ENCODE results near the gene KRT6A. TPM values are rescaled to one million over a fixed set of nuclear protein-coding genes. Genes with fewer than 3 reads are reported as not detected.

KRT6A gene
- under 1 TPM in 1 of 5 donors, not detected in 4; 0.20 TPM for polyA plus RNA-seq (ENCODE audit: insufficient read depth in 1 of 5, insufficient read length in 5 of 5, low replicate concordance in 1 of 5)
- long read RNA-seq, donor 1: 0 reads
- long read RNA-seq, donor 2: 0 reads
- long read RNA-seq, donor 3: 0 reads
- long read RNA-seq, donor 4: 0 reads
- long read RNA-seq, donor 5: 0 reads
- long read RNA-seq, donor 6: 0 reads
- long read RNA-seq, donor 7, partial matches to known transcripts: 0 of 1 reads
- long read RNA-seq, donor 7, other reads (novel, unspliced or antisense): 0 of 1 reads
- long read RNA-seq, donor 8: 0 reads

- no peak for DNase-seq
These were observed at the start of gene KRT6A for GRCh38 chr12:52493172-52493571. Gene KRT6A (minus strand): TSS chr12:52493257. CDS start chr12:52493188, 69 bp downstream.

- no peak for DNase-seq
These were observed 49.1 kb upstream of the KRT6A start for GRCh38 chr12:52542157-52542556.

GRCh38 chr12:52541709-52542108 is 48.7 kb upstream of the KRT6A start:
- DNase-seq: no peak

DNA sequence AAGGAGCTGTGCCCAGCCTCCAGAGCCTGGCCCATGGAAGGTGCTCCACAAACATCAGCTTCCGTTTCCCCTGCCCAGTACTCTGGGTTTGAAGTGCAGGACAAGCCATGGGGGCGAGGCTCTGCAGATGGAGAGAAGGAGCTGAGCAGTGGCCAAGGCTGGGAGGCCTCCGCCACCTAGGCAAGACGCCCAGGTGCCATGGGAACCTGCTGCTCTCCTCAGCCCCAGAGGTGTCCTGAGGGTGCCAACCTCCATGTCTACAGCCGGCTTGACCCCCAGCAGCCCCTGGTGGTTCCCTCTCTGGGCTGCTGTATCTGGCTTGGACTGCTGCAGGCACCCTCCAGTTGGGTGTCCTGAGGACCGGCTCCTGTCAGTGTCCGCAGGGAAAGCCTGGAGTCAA is 47.5 kb upstream of the KRT6A start:
- no peak for DNase-seq

- no peak for DNase-seq
These were observed 46.7 kb upstream of the KRT6A start for GRCh38 chr12:52539821-52540173.

- peak; percentile 44 to 61 for DNase-seq
These were observed 46.2 kb upstream of the KRT6A start for GRCh38 chr12:52539083-52539820.

- DNase-seq: no peak
These were observed 44.0 kb upstream of the KRT6A start for GRCh38 chr12:52537101-52537500.

DNA sequence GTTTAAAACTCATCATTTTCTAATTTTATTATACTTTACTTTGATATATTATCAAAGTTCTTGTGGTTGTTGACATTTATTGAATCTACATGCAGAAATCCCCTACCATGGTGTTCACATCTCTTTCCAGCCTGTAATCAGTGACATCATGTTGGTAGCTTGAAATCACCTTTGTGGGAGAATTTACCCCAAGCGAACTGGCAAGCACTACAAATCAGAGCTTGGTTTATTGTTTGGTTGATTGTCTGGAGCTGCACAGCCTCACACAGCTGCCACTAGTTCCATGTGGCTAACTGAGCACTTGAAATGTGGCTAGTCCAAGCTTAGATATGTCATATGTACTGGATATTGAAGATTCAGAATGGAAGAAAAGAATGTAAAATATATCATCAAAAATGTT is 42.5 kb upstream of the KRT6A start:
- DNase-seq: no peak

- DNase-seq: no peak
These were observed 41.4 kb upstream of the KRT6A start for GRCh38 chr12:52534482-52534881.

DNA sequence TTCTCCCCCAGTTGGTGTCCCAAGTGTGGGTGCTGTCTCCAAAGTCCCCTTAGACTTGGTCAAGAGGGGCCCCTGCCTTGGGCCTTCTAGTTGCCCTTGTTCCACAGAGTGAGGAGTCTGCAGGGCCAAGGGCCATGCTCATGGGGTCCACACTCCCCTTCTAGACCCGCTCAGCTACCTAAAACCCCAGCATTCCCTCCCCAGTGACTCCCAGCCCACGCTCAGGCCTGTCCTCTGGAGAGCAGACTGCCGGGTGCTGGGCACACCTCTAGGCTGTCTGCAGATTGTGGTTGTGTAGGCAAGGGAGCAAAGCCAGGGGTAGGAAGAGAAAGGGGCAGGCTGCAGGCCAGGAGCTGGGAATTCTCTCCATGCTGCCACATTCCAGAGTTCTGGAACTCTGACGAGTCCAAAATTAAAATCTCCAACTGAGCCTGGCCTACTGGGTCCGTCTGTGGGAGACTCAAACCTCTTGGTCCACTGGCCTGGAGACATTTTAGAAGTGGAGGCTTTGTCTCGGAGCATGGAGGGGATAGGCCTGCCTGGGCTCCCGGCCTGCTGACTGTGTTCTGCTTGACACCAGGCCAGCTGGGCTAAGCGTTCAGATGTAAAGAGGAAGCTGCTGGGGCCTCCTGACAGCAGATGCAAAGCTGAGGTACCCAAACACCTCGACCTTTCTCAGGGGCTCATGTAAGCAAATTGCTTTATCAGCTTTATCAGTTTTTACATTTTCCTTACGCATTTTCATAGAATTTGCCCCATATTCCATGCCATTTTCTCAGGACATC is 40.8 kb upstream of the KRT6A start:
- no peak for DNase-seq

GRCh38 chr12:52532636-52533035 is 39.6 kb upstream of the KRT6A start:
- DNase-seq: no peak

DNA sequence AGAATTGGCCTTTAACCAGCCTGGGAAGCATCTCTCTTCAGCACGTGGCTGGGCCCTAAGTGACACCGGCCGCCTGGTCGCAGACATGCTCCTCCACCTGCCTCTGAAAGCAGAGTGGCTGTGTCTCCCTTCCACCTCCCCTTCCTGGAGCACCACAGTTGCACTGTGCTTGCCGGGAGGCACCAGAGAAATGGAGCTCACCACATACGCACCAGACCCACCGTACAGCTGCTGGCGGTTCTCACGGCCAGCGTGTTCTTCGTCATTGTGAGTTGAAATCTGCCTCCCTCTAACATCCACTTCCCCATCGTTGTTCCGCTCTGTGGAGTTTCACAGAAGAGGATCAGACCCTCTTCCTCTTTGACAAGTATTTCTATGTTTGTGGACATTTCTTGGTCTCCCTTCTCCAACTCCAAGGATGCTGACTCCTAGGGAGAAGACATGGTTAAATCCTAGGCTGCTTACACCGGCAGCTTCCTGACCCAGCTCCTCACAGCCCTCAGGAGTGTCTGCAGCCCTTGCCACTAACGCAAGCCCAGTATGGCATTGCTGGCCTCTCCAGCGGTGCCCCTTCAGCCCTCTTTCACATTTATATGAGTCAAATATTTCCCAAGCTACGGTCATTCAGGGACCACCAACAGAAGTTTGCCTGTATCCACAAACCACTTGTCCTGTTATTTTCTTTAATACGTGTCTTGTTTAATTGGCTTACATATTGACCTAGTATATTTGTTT is 38.7 kb upstream of the KRT6A start:
- DNase-seq: no peak

DNA sequence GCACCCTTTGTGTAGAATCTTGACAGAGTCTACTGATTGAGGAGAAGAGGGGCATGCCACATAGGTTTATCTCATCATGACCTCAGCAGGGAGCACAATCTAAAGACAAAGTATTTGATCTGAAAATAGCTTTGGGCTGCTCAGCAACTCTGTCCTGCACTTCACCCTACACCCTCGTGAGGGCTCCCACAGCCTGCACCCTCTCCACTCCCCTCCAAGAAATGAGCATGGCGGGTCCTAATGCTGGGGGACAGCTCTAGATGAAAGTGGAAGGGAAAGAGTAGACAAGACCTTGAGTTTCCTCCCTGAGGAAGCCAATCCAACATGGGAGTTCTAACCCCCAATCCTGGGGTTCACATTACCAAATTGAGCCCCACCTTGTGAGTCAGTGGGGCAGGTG is 37.8 kb upstream of the KRT6A start:
- no peak for DNase-seq

GRCh38 chr12:52530366-52530765 is 37.3 kb upstream of the KRT6A start:
- no peak for DNase-seq

GRCh38 chr12:52529846-52530245 is 36.8 kb upstream of the KRT6A start:
- no peak for DNase-seq

DNA sequence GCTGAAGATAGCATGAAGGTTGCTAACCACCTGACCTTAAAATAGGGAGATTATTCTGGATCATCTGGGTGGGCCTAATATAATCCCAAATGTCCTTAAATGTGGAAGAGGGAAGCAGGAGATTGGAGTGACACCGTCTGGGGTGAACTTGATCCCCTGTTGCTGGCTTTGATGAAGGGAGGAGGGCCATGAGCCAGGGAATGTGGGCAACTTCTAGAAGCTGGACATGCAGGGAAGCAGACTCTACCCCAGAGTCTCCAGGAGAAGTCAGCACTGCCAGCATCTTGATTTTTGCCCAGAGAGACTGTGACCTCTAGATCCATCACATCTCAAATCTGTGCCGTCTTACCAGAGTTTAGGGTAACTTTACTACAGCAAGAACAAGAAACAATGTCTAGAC is 36.4 kb upstream of the KRT6A start:
- DNase-seq: no peak

GRCh38 chr12:52528641-52529143 is 35.6 kb upstream of the KRT6A start:
- DNase-seq: no peak

DNA sequence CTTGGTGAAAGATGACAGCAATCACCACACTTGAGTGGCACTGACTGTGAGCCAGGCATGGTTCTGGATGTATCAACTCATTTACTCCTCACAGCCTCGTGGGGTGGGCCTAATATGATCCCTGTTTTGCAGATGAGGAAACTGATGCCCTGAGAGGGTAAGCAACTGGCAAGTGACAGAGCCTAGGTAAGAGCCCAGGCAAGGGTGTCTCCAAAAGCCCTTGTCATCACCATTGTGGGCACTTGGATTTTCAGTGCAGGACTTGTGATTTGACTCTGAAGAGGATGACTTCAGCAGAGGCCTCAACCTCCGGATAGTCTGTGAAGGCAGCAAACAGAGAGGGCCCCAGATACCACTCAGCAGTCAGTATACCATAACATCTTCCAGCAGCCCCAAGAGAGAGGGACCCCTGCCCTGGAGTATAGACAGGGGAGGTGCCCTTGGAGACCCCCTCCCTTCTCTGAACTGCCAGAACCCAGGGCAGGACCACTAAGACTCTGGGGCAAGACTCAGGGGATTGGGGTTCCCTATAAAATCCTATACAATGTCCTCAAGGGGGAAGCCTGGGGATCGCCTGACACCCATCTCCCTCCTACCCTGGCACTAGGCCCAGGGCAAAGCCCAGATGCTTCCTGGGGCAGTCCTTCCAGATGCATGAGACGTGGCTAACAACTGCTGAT is 34.2 kb upstream of the KRT6A start:
- DNase-seq: no peak

GRCh38 chr12:52526511-52526951 is 33.5 kb upstream of the KRT6A start:
- DNase-seq: no peak

- DNase-seq: no peak
These were observed 32.8 kb upstream of the KRT6A start for GRCh38 chr12:52525661-52526499.
